Panc1 (cell line): Measurements from ENCODE around the gene FAHD1. TPM values are rescaled to one million over a fixed set of nuclear protein-coding genes. Genes with fewer than 3 reads are reported as not detected.
A peak's percentile ranks its signal among the peaks of the same experiment; 100 is the strongest.

Source experiments
- ATAC-seq: fragments of 200-7000 bp; cut with Tn5 transposase; 2 replicates; pipeline ENCODE4 v1.9.1; 2020; ENCODE audit warnings: mild to moderate bottlenecking, moderate library complexity
- BruUV-seq: library from RNA; stranded (reverse); fragments of 400-500 nt; replicated peaks from 2 replicates; lab custom pipeline; 2021; lab: Mats Ljungman, UMichigan
- CTCF ChIA-PET: fragments of 300-600 bp; sonication (Branson Sonifier 250); formaldehyde crosslinking; loops from one replicate; lab custom pipeline; 2022; ENCODE audit warnings: antibody characterized with exemption; lab: Charles Lee
- POLR2A ChIA-PET: fragments of 300-600 bp; sonication (Branson Sonifier 250); formaldehyde crosslinking; loops from one replicate; lab custom pipeline; 2022; ENCODE audit warnings: antibody characterized with exemption; lab: Charles Lee
- DNase-seq: peaks from one replicate; pipeline ENCODE4 v3.0.0-alpha.2; 2010; ENCODE audit warnings: low read depth, low spot score
- H3K27ac ChIP-seq: 2 replicates; pipeline ENCODE4 v1.5.1; 2011; ENCODE audit warnings: mild to moderate bottlenecking, low read length, inconsistent platforms
- H3K27me3 ChIP-seq: fragments of 200-500 bp; sonication (Bioruptor generic); 2 replicates; pipeline ENCODE4 v1.6.0; 2014; ENCODE audit warnings: low read length, inconsistent platforms; ENCODE audit not compliant: control insufficient read depth, insufficient read depth
- H3K36me3 ChIP-seq: fragments of 200-500 bp; sonication (Bioruptor generic); 2 replicates; pipeline ENCODE4 v1.5.1; 2014; ENCODE audit warnings: inconsistent platforms, mild to moderate bottlenecking, low read length, moderate library complexity; ENCODE audit not compliant: control insufficient read depth, insufficient read depth
- H3K4me1 ChIP-seq: 2 replicates; pipeline ENCODE4 v1.5.1; 2011; ENCODE audit warnings: inconsistent platforms, mild to moderate bottlenecking, low read length, moderate library complexity; ENCODE audit not compliant: control insufficient read depth, insufficient read depth
- H3K4me3 ChIP-seq, 2 experiments: 2 replicates each; pipeline ENCODE4 v1.5.1; 2011 to 2012; ENCODE audit warnings: low read depth in 2 of 2, low read length in 2 of 2, mild to moderate bottlenecking in 2 of 2, inconsistent platforms in 1 of 2, moderate library complexity in 1 of 2
- H3K9me3 ChIP-seq: fragments of 200-500 bp; sonication (Bioruptor generic); 2 replicates; pipeline ENCODE4 v1.5.1; 2014; ENCODE audit warnings: low read depth, mild to moderate bottlenecking, inconsistent platforms, low read length, moderate library complexity; ENCODE audit not compliant: control insufficient read depth, insufficient read depth
- POLR2AphosphoS5 ChIP-seq: IDR thresholded peaks from 2 replicates; pipeline ENCODE4 v1.6.1; 2012; ENCODE audit warnings: mild to moderate bottlenecking, low read depth, low read length, moderate library complexity
- SIN3A ChIP-seq: IDR thresholded peaks from 2 replicates; pipeline ENCODE4 v1.6.1; 2012; ENCODE audit warnings: low read depth, mild to moderate bottlenecking, low read length, moderate library complexity, borderline replicate concordance; ENCODE audit not compliant: insufficient read depth
- TCF7L2 ChIP-seq: IDR thresholded peaks from 2 replicates; pipeline ENCODE4 v1.6.1; 2011; ENCODE audit warnings: mild to moderate bottlenecking, low read depth, low read length, inconsistent platforms
- in situ Hi-C: cut with HindIII; loops from 2 replicates; pipeline ENCODE4 v1.10.0; 2016; ENCODE audit warnings: low sequenced_read_pairs, low pct_unique_long_range_greater_than_20kb
- intact Hi-C: fragments of 100-400 bp; cut with micrococcal nuclease; formaldehyde crosslinking; loops from one replicate; pipeline ENCODE4 v1.10.0; 2022; ENCODE audit not compliant: unreplicated experiment
- total RNA-seq: library from RNA; stranded (reverse); gene quantifications from one replicate; pipeline ENCODE4 v1.2.1, GENCODE V29; 2021; ENCODE audit not compliant: unreplicated experiment
- TF ChIP-seq, protein P1 (sequence below), 2 experiments: IDR thresholded peaks; 2 replicates each; pipeline ENCODE4 v1.6.1; 2011 to 2012; ENCODE audit warnings: low read depth in 2 of 2, control low read depth in 1 of 2, low read length in 1 of 2, mild to moderate bottlenecking in 1 of 2, moderate library complexity in 1 of 2; ENCODE audit not compliant: insufficient read depth in 1 of 2
- TF ChIP-seq, protein P2 (sequence below): fragments of 450-650 bp; IDR thresholded peaks from 2 replicates; pipeline ENCODE4 v1.5.1; 2017; ENCODE audit warnings: mild to moderate bottlenecking

Gene FAHD1
- total RNA-seq, 1 experiment from 2014 or later, result 34.6 TPM

DNA sequence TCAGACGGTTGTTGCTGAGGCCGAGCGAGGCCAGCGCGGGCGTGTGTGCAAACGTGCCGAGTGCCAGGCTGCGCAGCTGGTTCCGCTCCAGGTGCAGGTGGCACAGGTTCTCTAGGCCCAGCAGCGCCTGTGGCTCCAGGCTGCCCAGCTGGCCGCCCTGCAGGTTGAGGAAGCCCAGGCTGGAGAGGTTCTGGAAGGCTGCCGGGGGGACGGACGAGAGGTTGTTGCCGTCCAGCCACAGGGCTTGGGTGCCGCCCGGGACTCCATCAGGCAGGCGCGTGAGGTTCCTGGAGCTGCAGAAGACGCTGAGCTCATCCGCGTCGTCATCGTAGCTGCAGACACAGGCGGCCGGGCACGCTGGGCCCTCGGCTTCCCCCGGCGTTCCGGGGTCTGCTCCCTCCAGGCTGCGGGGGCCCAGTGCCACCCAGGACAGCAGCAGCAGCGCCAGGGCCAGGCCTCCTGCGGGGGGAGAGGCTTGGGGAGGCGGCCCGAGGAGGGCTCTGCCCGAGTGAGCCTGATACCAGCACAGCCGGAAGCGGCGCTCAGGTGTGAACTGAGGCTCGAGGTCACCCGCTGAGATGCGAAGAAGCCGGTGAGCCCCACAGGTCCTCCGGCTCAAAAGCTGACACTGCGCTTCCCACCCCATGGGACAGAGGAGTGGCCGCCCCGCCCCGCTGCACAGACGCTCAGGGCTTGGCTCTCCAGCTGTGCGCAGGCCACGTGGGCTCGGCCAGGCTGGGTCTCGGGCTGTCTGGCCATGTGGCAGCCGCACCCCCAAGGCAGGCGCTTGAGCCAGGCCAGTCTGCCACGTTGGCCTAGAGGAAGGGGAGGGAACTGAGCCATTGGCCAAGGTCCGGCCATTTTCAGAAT is 34.8 kb upstream of the FAHD1 start:
- no TSS peak for BruUV-seq
- peaks cover 3% of the 10 kb centered on the region; the same call in 1 of the 2 replicates for H3K4me1 ChIP-seq
- H3K4me3 ChIP-seq, result no peak overlapping the region
- TF ChIP-seq SIN3A, result no peak
- no peak for TF ChIP-seq POLR2AphosphoS5
- TF ChIP-seq, protein P1, sequence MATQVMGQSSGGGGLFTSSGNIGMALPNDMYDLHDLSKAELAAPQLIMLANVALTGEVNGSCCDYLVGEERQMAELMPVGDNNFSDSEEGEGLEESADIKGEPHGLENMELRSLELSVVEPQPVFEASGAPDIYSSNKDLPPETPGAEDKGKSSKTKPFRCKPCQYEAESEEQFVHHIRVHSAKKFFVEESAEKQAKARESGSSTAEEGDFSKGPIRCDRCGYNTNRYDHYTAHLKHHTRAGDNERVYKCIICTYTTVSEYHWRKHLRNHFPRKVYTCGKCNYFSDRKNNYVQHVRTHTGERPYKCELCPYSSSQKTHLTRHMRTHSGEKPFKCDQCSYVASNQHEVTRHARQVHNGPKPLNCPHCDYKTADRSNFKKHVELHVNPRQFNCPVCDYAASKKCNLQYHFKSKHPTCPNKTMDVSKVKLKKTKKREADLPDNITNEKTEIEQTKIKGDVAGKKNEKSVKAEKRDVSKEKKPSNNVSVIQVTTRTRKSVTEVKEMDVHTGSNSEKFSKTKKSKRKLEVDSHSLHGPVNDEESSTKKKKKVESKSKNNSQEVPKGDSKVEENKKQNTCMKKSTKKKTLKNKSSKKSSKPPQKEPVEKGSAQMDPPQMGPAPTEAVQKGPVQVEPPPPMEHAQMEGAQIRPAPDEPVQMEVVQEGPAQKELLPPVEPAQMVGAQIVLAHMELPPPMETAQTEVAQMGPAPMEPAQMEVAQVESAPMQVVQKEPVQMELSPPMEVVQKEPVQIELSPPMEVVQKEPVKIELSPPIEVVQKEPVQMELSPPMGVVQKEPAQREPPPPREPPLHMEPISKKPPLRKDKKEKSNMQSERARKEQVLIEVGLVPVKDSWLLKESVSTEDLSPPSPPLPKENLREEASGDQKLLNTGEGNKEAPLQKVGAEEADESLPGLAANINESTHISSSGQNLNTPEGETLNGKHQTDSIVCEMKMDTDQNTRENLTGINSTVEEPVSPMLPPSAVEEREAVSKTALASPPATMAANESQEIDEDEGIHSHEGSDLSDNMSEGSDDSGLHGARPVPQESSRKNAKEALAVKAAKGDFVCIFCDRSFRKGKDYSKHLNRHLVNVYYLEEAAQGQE (IDR thresholded peaks at IDR 0.05; ENCODE audit: insufficient read depth in 1 of 2, low read depth in 2 of 2, low read length in 1 of 2), result no peak
- intact Hi-C loops, result no loop called here
- no peaks in the 10 kb centered on the region for H3K36me3 ChIP-seq
- no peak overlapping the region for H3K27ac ChIP-seq
- CTCF ChIA-PET, result no interaction called here
- no peaks in the 10 kb centered on the region for H3K9me3 ChIP-seq
- POLR2A ChIA-PET, result no interaction called here
- H3K27me3 ChIP-seq, result no peaks in the 10 kb centered on the region
- DNase-seq, result no peak
- peak; percentile 31; the same call in 1 of the 2 replicates for ATAC-seq
- in situ Hi-C loops, result no loop called here

- in situ Hi-C loops, result no loop called here
- intact Hi-C loops, result no loop called here
- peaks cover 3% of the 10 kb centered on the region; the same call in 1 of the 2 replicates for H3K4me1 ChIP-seq
- H3K9me3 ChIP-seq, result no peaks in the 10 kb centered on the region; the same call in 1 of the 2 replicates
- no peak overlapping the region for H3K27ac ChIP-seq
- TF ChIP-seq, protein P1 (IDR thresholded peaks at IDR 0.05; ENCODE audit: insufficient read depth in 1 of 2, low read depth in 2 of 2, low read length in 1 of 2), result no peak
- no peak for TF ChIP-seq TCF7L2
- no peak for TF ChIP-seq POLR2AphosphoS5
- no peak for TF ChIP-seq SIN3A
- TF ChIP-seq, protein P2, sequence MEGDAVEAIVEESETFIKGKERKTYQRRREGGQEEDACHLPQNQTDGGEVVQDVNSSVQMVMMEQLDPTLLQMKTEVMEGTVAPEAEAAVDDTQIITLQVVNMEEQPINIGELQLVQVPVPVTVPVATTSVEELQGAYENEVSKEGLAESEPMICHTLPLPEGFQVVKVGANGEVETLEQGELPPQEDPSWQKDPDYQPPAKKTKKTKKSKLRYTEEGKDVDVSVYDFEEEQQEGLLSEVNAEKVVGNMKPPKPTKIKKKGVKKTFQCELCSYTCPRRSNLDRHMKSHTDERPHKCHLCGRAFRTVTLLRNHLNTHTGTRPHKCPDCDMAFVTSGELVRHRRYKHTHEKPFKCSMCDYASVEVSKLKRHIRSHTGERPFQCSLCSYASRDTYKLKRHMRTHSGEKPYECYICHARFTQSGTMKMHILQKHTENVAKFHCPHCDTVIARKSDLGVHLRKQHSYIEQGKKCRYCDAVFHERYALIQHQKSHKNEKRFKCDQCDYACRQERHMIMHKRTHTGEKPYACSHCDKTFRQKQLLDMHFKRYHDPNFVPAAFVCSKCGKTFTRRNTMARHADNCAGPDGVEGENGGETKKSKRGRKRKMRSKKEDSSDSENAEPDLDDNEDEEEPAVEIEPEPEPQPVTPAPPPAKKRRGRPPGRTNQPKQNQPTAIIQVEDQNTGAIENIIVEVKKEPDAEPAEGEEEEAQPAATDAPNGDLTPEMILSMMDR, result no peak
- no peaks in the 10 kb centered on the region for H3K36me3 ChIP-seq
- DNase-seq, result no peak
- H3K27me3 ChIP-seq, result no peaks in the 10 kb centered on the region
- no peak for ATAC-seq
- H3K4me3 ChIP-seq, result no peak overlapping the region
- CTCF ChIA-PET, result no interaction called here
- no TSS peak for BruUV-seq
- POLR2A ChIA-PET, result no interaction called here
These were observed 34.0 kb upstream of the FAHD1 start for GRCh38 chr16:1792836-1793577.
